ENCODE data around the gene SIX5. TPM values are rescaled to one million over a fixed set of nuclear protein-coding genes. Genes with fewer than 3 reads are reported as not detected.

SIX5 gene
- total and polyA plus RNA-seq, 9 of the 15 experiments (the other 6 are each of a cell fraction or from before 2014, with no cell fraction given): 1.4 to 17.2 (median 7.4) TPM; not detected in 2

DNA sequence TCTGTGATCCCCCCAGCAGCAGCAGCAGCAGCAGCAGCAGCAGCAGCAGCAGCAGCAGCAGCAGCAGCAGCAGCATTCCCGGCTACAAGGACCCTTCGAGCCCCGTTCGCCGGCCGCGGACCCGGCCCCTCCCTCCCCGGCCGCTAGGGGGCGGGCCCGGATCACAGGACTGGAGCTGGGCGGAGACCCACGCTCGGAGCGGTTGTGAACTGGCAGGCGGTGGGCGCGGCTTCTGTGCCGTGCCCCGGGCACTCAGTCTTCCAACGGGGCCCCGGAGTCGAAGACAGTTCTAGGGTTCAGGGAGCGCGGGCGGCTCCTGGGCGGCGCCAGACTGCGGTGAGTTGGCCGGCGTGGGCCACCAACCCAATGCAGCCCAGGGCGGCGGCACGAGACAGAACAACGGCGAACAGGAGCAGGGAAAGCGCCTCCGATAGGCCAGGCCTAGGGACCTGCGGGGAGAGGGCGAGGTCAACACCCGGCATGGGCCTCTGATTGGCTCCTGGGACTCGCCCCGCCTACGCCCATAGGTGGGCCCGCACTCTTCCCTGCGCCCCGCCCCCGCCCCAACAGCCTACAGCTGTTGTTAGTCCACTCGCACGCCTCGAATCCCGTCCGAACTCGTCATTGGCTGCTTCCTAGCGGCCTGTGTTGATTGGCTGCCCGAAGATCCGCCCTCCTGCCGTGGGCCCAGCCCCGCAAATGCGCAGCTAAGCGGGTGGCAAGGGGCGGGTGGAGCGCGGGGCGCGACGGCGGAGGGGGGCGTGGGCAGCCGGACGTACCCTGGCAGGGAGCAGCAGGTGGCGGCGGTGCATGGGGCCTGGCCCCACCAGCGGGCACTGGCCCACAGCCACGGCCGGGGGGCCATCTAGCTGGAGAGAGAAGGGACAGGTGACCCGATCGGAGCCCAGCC lies 1.4 kb upstream of the SIX5 start (continued):
- TF ChIP-seq ZNF407 (IDR thresholded peaks at IDR 0.05; ENCODE audit: low read depth) (no peak), SRSF7 (optimal IDR thresholded peaks at IDR 0.05; ENCODE audit: low read depth, low read length) (no peak), ZKSCAN1 (IDR thresholded peaks at IDR 0.05; ENCODE audit: low read depth, low read length) (no peak), PRMT5 (CRISPR knock-in tag; IDR thresholded peaks at IDR 0.05) (no peak), PHTF2 (CRISPR knock-in tag; IDR thresholded peaks at IDR 0.05) (no peak), NFIX (CRISPR knock-in tag; IDR thresholded peaks at IDR 0.05; ENCODE audit: low read depth) (no peak), SETDB1 (IDR thresholded peaks at IDR 0.05; ENCODE audit: low read length) (no peak), YY1 (IDR thresholded peaks at IDR 0.05; ENCODE audit: borderline replicate concordance in 1 of 3, control insufficient read depth in 1 of 3, extremely low read depth in 1 of 3, insufficient read depth in 3 of 3, insufficient read length in 1 of 3, insufficient replicate concordance in 2 of 3, low read depth in 1 of 3, low read length in 2 of 3) (no peak), XRCC3 (IDR thresholded peaks at IDR 0.05) (no peak), DNMT1 (IDR thresholded peaks at IDR 0.05) (no peak), ZNF561 (CRISPR knock-in tag; conservative IDR thresholded peaks at IDR 0.05) (no peak), RFX7 (CRISPR knock-in tag; IDR thresholded peaks at IDR 0.05) (no peak)
- TF ChIP-seq, protein P1, sequence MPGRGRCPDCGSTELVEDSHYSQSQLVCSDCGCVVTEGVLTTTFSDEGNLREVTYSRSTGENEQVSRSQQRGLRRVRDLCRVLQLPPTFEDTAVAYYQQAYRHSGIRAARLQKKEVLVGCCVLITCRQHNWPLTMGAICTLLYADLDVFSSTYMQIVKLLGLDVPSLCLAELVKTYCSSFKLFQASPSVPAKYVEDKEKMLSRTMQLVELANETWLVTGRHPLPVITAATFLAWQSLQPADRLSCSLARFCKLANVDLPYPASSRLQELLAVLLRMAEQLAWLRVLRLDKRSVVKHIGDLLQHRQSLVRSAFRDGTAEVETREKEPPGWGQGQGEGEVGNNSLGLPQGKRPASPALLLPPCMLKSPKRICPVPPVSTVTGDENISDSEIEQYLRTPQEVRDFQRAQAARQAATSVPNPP (IDR thresholded peaks at IDR 0.05; ENCODE audit: borderline replicate concordance, insufficient read depth, insufficient read length): no peak
- TF ChIP-seq, protein P2, sequence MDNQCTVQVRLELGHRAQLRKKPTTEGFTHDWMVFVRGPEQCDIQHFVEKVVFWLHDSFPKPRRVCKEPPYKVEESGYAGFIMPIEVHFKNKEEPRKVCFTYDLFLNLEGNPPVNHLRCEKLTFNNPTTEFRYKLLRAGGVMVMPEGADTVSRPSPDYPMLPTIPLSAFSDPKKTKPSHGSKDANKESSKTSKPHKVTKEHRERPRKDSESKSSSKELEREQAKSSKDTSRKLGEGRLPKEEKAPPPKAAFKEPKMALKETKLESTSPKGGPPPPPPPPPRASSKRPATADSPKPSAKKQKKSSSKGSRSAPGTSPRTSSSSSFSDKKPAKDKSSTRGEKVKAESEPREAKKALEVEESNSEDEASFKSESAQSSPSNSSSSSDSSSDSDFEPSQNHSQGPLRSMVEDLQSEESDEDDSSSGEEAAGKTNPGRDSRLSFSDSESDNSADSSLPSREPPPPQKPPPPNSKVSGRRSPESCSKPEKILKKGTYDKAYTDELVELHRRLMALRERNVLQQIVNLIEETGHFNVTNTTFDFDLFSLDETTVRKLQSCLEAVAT (IDR thresholded peaks at IDR 0.05): no peak
- TF ChIP-seq, protein P3, sequence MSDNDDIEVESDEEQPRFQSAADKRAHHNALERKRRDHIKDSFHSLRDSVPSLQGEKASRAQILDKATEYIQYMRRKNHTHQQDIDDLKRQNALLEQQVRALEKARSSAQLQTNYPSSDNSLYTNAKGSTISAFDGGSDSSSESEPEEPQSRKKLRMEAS (CRISPR knock-in tag; IDR thresholded peaks at IDR 0.05): peak; percentile 92
